SJSA1 (cell line): ENCODE data around the gene ZDHHC23. TPM values are rescaled to one million over a fixed set of nuclear protein-coding genes. Genes with fewer than 3 reads are reported as not detected.

Source experiments
- DNase-seq, 2 experiments: peaks; one replicate each; pipeline ENCODE4 v3.0.0-alpha.2; 2015 to 2020; ENCODE audit warnings: low spot score in 2 of 2, low read depth in 1 of 2
- H3K27ac ChIP-seq: fragments of 250-450 bp; sonication (Bioruptor Pico); 2 replicates; pipeline ENCODE4 v1.5.1; 2020; ENCODE audit warnings: mild to moderate bottlenecking, moderate library complexity
- H3K27me3 ChIP-seq: fragments of 250-450 bp; sonication (Bioruptor Pico); replicated peaks from 2 replicates; pipeline ENCODE4 v1.5.1; 2020; ENCODE audit warnings: mild to moderate bottlenecking, moderate library complexity
- H3K36me3 ChIP-seq: fragments of 250-450 bp; sonication (Bioruptor Pico); 2 replicates; pipeline ENCODE4 v1.5.1; 2020; ENCODE audit warnings: mild to moderate bottlenecking
- H3K4me1 ChIP-seq: fragments of 250-450 bp; sonication (Bioruptor Pico); replicated peaks from 2 replicates; pipeline ENCODE4 v1.6.1; 2021; ENCODE audit warnings: mild to moderate bottlenecking
- H3K4me3 ChIP-seq: fragments of 250-450 bp; sonication (Bioruptor Pico); 2 replicates; pipeline ENCODE4 v1.5.1; 2020; ENCODE audit warnings: mild to moderate bottlenecking
- H3K9me3 ChIP-seq: fragments of 250-450 bp; sonication (Bioruptor Pico); replicated peaks from 2 replicates; pipeline ENCODE4 v1.5.1; 2020; ENCODE audit warnings: mild to moderate bottlenecking
- total RNA-seq: library from RNA; depleted of rRNA; stranded (reverse); fragments of >200 nt; shearing (Covaris generic); gene quantifications from 2 replicates; pipeline ENCODE4 v1.2.3, GENCODE V29; 2014; rRNA removed

ZDHHC23 gene
- total RNA-seq, 1 experiment from 2014 or later = 0.45 TPM

DNA sequence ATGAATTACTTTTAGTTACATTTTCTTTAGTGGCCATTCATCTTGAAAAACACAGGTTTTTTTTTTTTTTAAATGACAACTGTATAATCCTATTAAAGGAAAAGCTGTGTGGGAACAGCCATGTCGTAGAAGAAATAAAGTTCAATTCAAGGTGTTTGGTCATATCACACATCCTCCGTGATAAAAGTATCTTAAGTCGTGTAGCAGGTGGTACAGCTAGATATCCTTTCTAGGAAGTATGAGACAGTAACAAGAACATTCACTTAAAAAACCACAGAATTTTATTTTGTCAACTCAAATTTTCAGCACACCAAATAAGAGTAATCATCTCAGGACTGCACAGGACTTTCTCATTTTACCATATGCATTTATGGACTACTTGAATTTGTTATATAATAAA, 16.1 kb downstream of the ZDHHC23 start:
- H3K9me3 ChIP-seq = no peaks in the 10 kb centered on the region
- H3K27me3 ChIP-seq = no peaks in the 10 kb centered on the region; the same call in 1 of the 2 replicates
- no peak overlapping the region for H3K4me3 ChIP-seq
- no peak for DNase-seq
- no peaks in the 10 kb centered on the region for H3K36me3 ChIP-seq
- no peaks in the 10 kb centered on the region for H3K4me1 ChIP-seq
- no peak overlapping the region for H3K27ac ChIP-seq

- Histone ChIP-seq H3K4me3 (no peak overlapping the region), H3K27ac (no peak overlapping the region), H3K4me1 (no peaks in the 10 kb centered on the region), H3K27me3 (no peaks in the 10 kb centered on the region), H3K9me3 (no peaks in the 10 kb centered on the region), H3K36me3 (no peaks in the 10 kb centered on the region)
- DNase-seq = no peak
These were observed 18.4 kb downstream of the ZDHHC23 start for GRCh38 chr3:113966172-113966571.

DNA sequence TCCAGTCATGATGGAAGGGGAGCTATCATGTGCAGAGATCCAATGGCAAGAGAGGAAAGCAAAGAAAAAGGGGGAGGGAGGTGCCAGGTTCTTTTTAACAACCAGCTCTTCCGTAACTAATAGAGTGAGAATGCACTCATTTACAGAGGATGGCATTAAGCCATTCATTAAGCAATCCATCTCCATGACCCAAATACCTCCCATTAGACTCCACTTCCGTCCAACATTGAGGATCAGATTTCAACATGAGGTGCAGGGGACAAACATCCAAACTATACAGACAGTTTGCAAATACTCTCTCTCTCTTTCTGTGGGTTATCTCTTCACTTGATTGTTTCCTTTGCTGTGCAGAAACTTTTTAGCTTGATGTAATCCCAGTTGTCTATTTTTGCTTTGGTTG, 21.2 kb downstream of the ZDHHC23 start:
- no peak for DNase-seq
- H3K4me3 ChIP-seq = no peak overlapping the region
- no peaks in the 10 kb centered on the region for H3K9me3 ChIP-seq
- no peak overlapping the region for H3K27ac ChIP-seq
- H3K27me3 ChIP-seq = no peaks in the 10 kb centered on the region
- H3K36me3 ChIP-seq = no peaks in the 10 kb centered on the region
- no peaks in the 10 kb centered on the region for H3K4me1 ChIP-seq

- no peak for DNase-seq
- no peaks in the 10 kb centered on the region for H3K36me3 ChIP-seq
- H3K27ac ChIP-seq = no peak overlapping the region
- no peaks in the 10 kb centered on the region for H3K27me3 ChIP-seq
- H3K4me1 ChIP-seq = no peaks in the 10 kb centered on the region
- no peaks in the 10 kb centered on the region for H3K9me3 ChIP-seq
- no peak overlapping the region for H3K4me3 ChIP-seq
These were observed 30.0 kb downstream of the ZDHHC23 start for GRCh38 chr3:113977822-113978221.

GRCh38 chr3:113979916-113980315, 32.1 kb downstream of the ZDHHC23 start:
- no peak for DNase-seq

GRCh38 chr3:113981803-113982202, 34.0 kb downstream of the ZDHHC23 start:
- Histone ChIP-seq H3K9me3 (no peaks in the 10 kb centered on the region), H3K4me1 (no peaks in the 10 kb centered on the region), H3K27me3 (0 out of 2 replicates have a peak, but pooled peaks cover 3% of the 10 kb centered on the region), H3K27ac (no peak overlapping the region), H3K4me3 (no peak overlapping the region), H3K36me3 (no peaks in the 10 kb centered on the region)
- DNase-seq = no peak

More at GRCh38 chr3:113979916-113980315, 32.1 kb downstream of the ZDHHC23 start:
- no peak overlapping the region for H3K27ac ChIP-seq
- no peaks in the 10 kb centered on the region for H3K4me1 ChIP-seq
- H3K4me3 ChIP-seq = no peak overlapping the region
- no peaks in the 10 kb centered on the region for H3K36me3 ChIP-seq
- H3K27me3 ChIP-seq = 0 out of 2 replicates have a peak, but pooled peaks cover 3% of the 10 kb centered on the region
- no peaks in the 10 kb centered on the region for H3K9me3 ChIP-seq

- no peak for DNase-seq
- Histone ChIP-seq H3K9me3 (no peaks in the 10 kb centered on the region), H3K36me3 (no peaks in the 10 kb centered on the region), H3K27ac (no peak overlapping the region), H3K4me1 (no peaks in the 10 kb centered on the region), H3K4me3 (no peak overlapping the region), H3K27me3 (0 out of 2 replicates have a peak, but pooled peaks cover 3% of the 10 kb centered on the region)
These were observed 35.7 kb downstream of the ZDHHC23 start for GRCh38 chr3:113983544-113983943.

DNA sequence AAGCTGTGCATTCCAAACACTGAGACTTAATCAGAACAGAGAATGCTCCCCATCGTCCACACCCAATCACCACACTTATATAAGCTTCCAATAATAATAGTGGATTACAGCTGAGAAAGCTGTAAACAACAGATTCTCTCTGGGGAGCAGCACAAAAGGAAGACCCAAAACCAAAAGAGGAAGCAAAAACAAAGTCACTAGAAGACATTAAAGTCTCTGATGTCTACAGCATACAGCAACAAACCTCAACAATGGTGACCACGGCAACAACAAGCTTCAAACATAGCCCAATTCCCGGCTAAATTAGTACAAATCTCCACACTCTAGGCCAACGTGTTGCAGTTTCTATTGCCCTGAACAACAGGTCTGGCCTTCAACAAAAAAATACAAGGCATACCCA, 37.7 kb downstream of the ZDHHC23 start:
- H3K9me3 ChIP-seq = no peaks in the 10 kb centered on the region
- H3K27ac ChIP-seq = no peak overlapping the region
- no peaks in the 10 kb centered on the region for H3K4me1 ChIP-seq
- no peak overlapping the region for H3K4me3 ChIP-seq
- H3K36me3 ChIP-seq = no peaks in the 10 kb centered on the region
- DNase-seq = no peak
- H3K27me3 ChIP-seq = 0 out of 2 replicates have a peak, but pooled peaks cover 3% of the 10 kb centered on the region

GRCh38 chr3:114005481-114005880, 57.7 kb downstream of the ZDHHC23 start:
- DNase-seq = no peak

DNA sequence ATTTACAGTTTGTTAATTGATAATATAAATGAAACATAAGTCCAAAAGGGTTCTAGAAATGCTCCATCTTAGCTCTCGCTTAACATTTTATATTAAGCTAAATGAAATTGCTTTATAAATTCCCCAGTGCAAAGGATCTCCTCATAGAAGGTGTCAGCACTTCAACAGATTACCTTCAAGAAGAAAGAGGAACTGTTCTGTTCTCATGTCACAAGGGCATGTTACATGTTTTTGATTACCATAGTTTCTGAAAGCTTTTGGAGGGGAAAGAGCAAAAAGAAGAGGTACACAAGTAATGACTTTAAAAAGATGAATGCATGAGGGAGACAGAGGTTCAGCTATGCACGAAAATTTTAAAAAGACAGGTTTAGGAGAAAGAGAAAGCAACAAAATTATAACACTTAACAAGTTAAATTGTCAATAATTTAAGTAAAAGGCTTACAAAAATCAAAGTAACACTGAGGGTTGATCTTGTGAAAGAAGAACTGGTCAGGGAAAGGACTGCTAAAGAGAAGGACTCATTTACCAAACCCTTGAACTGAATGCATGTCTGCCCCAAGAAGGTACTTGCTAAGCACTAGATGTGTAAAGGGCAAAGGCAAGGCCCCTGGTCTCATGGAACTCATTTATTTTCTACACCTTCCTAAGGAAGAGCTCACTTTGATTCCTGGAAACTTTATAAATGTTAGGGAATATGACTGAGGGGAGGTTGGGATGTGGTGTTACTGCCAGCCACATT, 63.4 kb downstream of the ZDHHC23 start:
- Histone ChIP-seq H3K9me3 (no peaks in the 10 kb centered on the region), H3K36me3 (no peaks in the 10 kb centered on the region), H3K4me3 (no peak overlapping the region), H3K27ac (no peak overlapping the region), H3K4me1 (no peaks in the 10 kb centered on the region), H3K27me3 (no peaks in the 10 kb centered on the region)
- no peak for DNase-seq

More at GRCh38 chr3:114005481-114005880, 57.7 kb downstream of the ZDHHC23 start:
- no peak overlapping the region for H3K4me3 ChIP-seq
- H3K36me3 ChIP-seq = no peaks in the 10 kb centered on the region
- H3K27me3 ChIP-seq = no peaks in the 10 kb centered on the region
- no peak overlapping the region for H3K27ac ChIP-seq
- no peaks in the 10 kb centered on the region for H3K4me1 ChIP-seq
- H3K9me3 ChIP-seq = no peaks in the 10 kb centered on the region; the same call in 1 of the 2 replicates

Other genes starting within 250 kb of the ZDHHC23 start
- gene NAA50, start 201.8 kb upstream of the ZDHHC23 start, total RNA-seq = 165 and 166 TPM in 2 replicates
- 54.8 and 65.8 TPM in 2 replicates for gene ATP6V1A, start 201.0 kb upstream of the ZDHHC23 start, total RNA-seq
- gene GRAMD1C, start 109.2 kb upstream of the ZDHHC23 start, total RNA-seq = 13.8 and 29.7 TPM in 2 replicates
- gene CCDC191, start 108.5 kb downstream of the ZDHHC23 start, total RNA-seq = 0.39 and 7.4 TPM in 2 replicates
- 19.7 and 22.7 TPM in 2 replicates for gene QTRT2, start 108.7 kb downstream of the ZDHHC23 start, total RNA-seq
- not detected in 2 replicates for gene DRD3, start 231.0 kb downstream of the ZDHHC23 start, total RNA-seq